NCI-H2171 treated with DMSO at 0.1 percent for 48 hours (cell line): ENCODE data around the gene MEIS2.
A peak's percentile ranks its signal among the peaks of the same experiment; 100 is the strongest.

Experiments
- DNase-seq: peaks from one replicate; lab custom pipeline; 2025; lab: John Stamatoyannopoulos, UW

Gene MEIS2

GRCh38 chr15:37041042-37041441 is 59.3 kb downstream of the MEIS2 start:
- no peak for DNase-seq

- DNase-seq, result no peak
These were observed 60.1 kb downstream of the MEIS2 start for GRCh38 chr15:37040072-37040742.

GRCh38 chr15:37038716-37039106 is 61.6 kb downstream of the MEIS2 start:
- peak; percentile 44 for DNase-seq

GRCh38 chr15:37037850-37038715 is 62.3 kb downstream of the MEIS2 start:
- DNase-seq, result no peak

- DNase-seq, result no peak
These were observed 63.2 kb downstream of the MEIS2 start for GRCh38 chr15:37037071-37037655.

- DNase-seq, result no peak
These were observed 65.3 kb downstream of the MEIS2 start for GRCh38 chr15:37034835-37035748.

GRCh38 chr15:37034392-37034791 is 66.0 kb downstream of the MEIS2 start:
- no peak for DNase-seq

GRCh38 chr15:37032091-37032775 is 68.1 kb downstream of the MEIS2 start:
- no peak for DNase-seq

GRCh38 chr15:37031198-37031597 is 69.2 kb downstream of the MEIS2 start:
- no peak for DNase-seq

GRCh38 chr15:37028625-37029296 is 71.6 kb downstream of the MEIS2 start:
- DNase-seq, result no peak

- DNase-seq, result no peak
These were observed 79.5 kb downstream of the MEIS2 start for GRCh38 chr15:37020852-37021251.

- DNase-seq, result no peak
These were observed 80.6 kb downstream of the MEIS2 start for GRCh38 chr15:37019479-37020433.

GRCh38 chr15:37017031-37017625 is 83.2 kb downstream of the MEIS2 start:
- DNase-seq, result no peak

- DNase-seq, result no peak
These were observed 84.1 kb downstream of the MEIS2 start for GRCh38 chr15:37016231-37016630.

GRCh38 chr15:37015451-37015850 is 84.9 kb downstream of the MEIS2 start:
- peak; percentile 75 for DNase-seq

- peak; percentile 52 for DNase-seq
These were observed 85.3 kb downstream of the MEIS2 start for GRCh38 chr15:37015035-37015434.

GRCh38 chr15:37014566-37014965 is 85.8 kb downstream of the MEIS2 start:
- no peak for DNase-seq

GRCh38 chr15:37014137-37014536 is 86.2 kb downstream of the MEIS2 start:
- DNase-seq, result no peak

GRCh38 chr15:37010595-37010994 is 89.8 kb downstream of the MEIS2 start:
- DNase-seq, result no peak
